GM19468 (cell line): ENCODE data around the gene OR2A42.
"Not testable (repeated sequence)": the region's sequence is repeated elsewhere in the genome, so short reads cannot be mapped to it uniquely, and the experiment has no call there.

ENCODE experiments used
- ATAC-seq: cut with Tn5 transposase; IDR thresholded peaks from one replicate; pipeline ENCODE4 v1.9.1; 2021; ENCODE audit warnings: mild to moderate bottlenecking, moderate library complexity, moderate number of reproducible peaks; ENCODE audit not compliant: unreplicated experiment; ENCODE audit errors: extremely low read depth

Gene OR2A42

GRCh38 chr7:144239365-144239764 lies at the start of gene OR2A42:
Gene OR2A42, minus strand, starts transcription at chr7:144239605. Its CDS starts 6,762 bp downstream, at chr7:144232843.
- not testable (repeated sequence) for ATAC-seq

GRCh38 chr7:144287171-144287784 lies 47.9 kb upstream of the OR2A42 start:
- not testable (repeated sequence) for ATAC-seq

- ATAC-seq: not testable (repeated sequence)
Measured at GRCh38 chr7:144283716-144284115, 44.3 kb upstream of the OR2A42 start.

GRCh38 chr7:144282490-144282889 lies 43.1 kb upstream of the OR2A42 start:
- ATAC-seq: not testable (repeated sequence)

- ATAC-seq: not testable (repeated sequence)
Measured at GRCh38 chr7:144281981-144282380, 42.6 kb upstream of the OR2A42 start.

GRCh38 chr7:144280010-144280409 lies 40.6 kb upstream of the OR2A42 start:
- not testable (repeated sequence) for ATAC-seq

GRCh38 chr7:144275281-144275680 lies 35.9 kb upstream of the OR2A42 start:
- ATAC-seq: not testable (repeated sequence)

GRCh38 chr7:144269188-144269587 lies 29.8 kb upstream of the OR2A42 start, which contains the start of gene CTAGE8:
Gene CTAGE8, minus strand, starts transcription at chr7:144269288. Its CDS starts 38 bp downstream, at chr7:144269250.
- not testable (repeated sequence) for ATAC-seq

- not testable (repeated sequence) for ATAC-seq
Measured at GRCh38 chr7:144264692-144265091, 25.3 kb upstream of the OR2A42 start, which contains the start of gene OR2A7. Gene OR2A7, minus strand, starts transcription at chr7:144264792. Its CDS starts 5,164 bp downstream, at chr7:144259628.

GRCh38 chr7:144262128-144262527 lies 22.7 kb upstream of the OR2A42 start:
- ATAC-seq: not testable (repeated sequence)

- not testable (repeated sequence) for ATAC-seq
Measured at GRCh38 chr7:144259067-144259466, 19.7 kb upstream of the OR2A42 start.

- ATAC-seq: no peak
Measured at GRCh38 chr7:144256112-144256511, 16.7 kb upstream of the OR2A42 start.

GRCh38 chr7:144255471-144255897 lies 16.1 kb upstream of the OR2A42 start:
- no peak for ATAC-seq

GRCh38 chr7:144252307-144252706 lies 12.9 kb upstream of the OR2A42 start:
- ATAC-seq: not testable (repeated sequence)

GRCh38 chr7:144247674-144248330 lies 8.4 kb upstream of the OR2A42 start:
- ATAC-seq: not testable (repeated sequence)

- ATAC-seq: not testable (repeated sequence)
Measured at GRCh38 chr7:144246967-144247366, 7.6 kb upstream of the OR2A42 start.

- not testable (repeated sequence) for ATAC-seq
Measured at GRCh38 chr7:144245372-144245771, 6.0 kb upstream of the OR2A42 start.

- ATAC-seq: not testable (repeated sequence)
Measured at GRCh38 chr7:144238530-144239082, 799 bp downstream of the OR2A42 start.

GRCh38 chr7:144233039-144233438 lies 6.4 kb downstream of the OR2A42 start:
- not testable (repeated sequence) for ATAC-seq

GRCh38 chr7:144231027-144231426 lies 8.4 kb downstream of the OR2A42 start:
- not testable (repeated sequence) for ATAC-seq

GRCh38 chr7:144228810-144229209 lies 10.6 kb downstream of the OR2A42 start:
- not testable (repeated sequence) for ATAC-seq
